Right ventricle myocardium inferior (tissue), 1 donor: Measurements from ENCODE around the gene PRRC2A. TPM values are rescaled to one million over a fixed set of nuclear protein-coding genes. Genes with fewer than 3 reads are reported as not detected.
A peak's percentile ranks its signal among the peaks of the same experiment; 100 is the strongest.

Experiments used
- ATAC-seq: fragments of 200-7000 bp; cut with Tn5 transposase; one replicate; pipeline ENCODE4 v1.9.1; 2020; ENCODE audit warnings: mild to moderate bottlenecking, moderate library complexity
- DNase-seq: peaks from one replicate; pipeline ENCODE4 v3.0.0; 2021; ENCODE audit errors: missing footprints
- intact Hi-C: fragments of 100-400 bp; cut with DNase I; formaldehyde crosslinking; loops from one replicate; pipeline ENCODE4 v1.11.0; 2022
- total RNA-seq: library from RNA; stranded (reverse); fragmentation: NEBNext Ultra II Directional; extraction: Animal tissue kit (Norgen Biotek cat#: 25700); gene quantifications from one replicate; pipeline ENCODE4 v1.2.1, GENCODE V29; 2021
- donor health status: DM: no; HTN: yes; CAD: no; lungs with severe emphysema.

The PRRC2A gene
- total RNA-seq, 1 donor from 2014 or later, result 82.7 TPM

DNA sequence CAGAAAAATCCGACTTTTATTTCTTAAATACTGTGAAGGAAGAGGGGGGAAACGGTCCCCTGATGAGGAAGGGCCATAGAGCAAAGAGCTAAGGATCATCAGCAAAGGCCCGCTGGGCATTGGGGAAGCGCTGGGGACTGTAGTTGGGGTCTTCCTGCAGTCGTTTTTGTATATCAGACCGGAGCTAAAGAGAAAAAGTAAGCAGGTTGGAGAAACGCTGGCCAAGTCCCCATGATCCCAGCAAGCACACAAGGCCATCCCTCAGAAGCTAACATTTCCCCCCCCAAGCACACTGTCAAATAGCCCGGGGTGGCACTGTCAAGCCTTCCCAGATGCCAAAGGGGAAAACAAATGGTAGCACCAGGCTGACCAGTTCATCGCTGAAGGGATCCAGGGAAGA is 18.5 kb downstream of the PRRC2A start:
- ATAC-seq, result no peak
- intact Hi-C loops, result no loop called here
- no peak for DNase-seq

DNA sequence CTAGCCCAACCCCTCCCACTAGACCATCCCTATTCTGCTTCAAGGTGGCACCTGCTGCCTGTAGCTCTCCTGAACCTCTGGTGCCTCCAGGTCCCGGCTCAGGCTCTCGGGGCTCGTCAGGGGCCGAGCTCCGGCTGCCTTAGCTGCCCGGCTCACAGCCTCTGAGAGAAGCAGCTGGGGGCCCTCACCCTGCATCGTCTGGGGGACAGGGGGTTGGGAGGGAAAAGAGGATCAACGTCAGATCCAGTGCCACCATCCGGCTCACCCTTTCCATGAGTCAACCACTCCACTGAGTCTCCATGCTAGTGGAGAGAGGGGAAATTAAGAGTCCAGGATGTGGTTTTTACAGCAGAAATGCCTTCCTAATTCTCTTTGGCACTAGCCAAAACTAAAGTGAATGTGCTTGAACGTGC is 18.9 kb downstream of the PRRC2A start:
- DNase-seq (no peak), ATAC-seq (no peak)
- intact Hi-C loops, result no loop called here

DNA sequence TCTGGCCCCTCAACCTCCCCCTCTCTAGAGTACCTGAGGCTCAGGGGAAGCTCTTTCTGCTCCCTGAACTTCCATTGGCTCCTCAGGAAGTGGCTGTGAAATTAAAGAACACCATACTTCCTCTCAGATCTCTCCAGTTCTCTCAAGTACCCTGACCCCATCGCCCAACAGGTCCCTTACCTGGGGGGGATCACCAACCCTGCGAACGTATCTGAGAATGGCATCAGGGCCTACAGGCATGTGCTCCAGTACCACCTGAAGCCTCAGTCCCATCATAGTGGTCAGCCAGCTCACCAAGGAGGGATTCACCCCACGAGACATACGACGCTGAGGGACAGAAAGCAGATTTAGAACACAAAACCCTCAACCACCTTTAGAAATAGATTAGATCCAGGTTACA is 20.1 kb downstream of the PRRC2A start:
- intact Hi-C loops, result no loop called here
- ATAC-seq, result no peak
- no peak for DNase-seq

DNA sequence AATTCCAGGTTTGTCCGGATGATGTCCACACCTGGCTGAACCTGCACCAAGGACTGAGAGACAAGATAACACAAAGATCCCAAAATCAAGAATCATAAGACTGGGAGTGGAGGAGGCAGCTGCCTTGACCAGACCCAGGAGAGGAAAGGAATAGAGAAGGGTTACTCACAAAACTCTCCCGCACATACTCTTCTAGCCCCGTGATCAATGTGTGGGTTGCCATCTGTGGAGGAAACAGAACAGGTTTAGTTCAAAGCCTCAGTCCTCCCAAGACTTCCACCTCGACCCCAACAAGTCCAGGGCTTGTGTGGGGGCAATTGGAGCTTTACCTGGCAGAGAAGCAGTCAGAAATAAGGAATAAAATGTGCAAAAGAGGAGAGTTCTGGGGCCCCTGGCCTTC is 20.9 kb downstream of the PRRC2A start:
- no peak for ATAC-seq
- intact Hi-C loops, result no loop called here

DNA sequence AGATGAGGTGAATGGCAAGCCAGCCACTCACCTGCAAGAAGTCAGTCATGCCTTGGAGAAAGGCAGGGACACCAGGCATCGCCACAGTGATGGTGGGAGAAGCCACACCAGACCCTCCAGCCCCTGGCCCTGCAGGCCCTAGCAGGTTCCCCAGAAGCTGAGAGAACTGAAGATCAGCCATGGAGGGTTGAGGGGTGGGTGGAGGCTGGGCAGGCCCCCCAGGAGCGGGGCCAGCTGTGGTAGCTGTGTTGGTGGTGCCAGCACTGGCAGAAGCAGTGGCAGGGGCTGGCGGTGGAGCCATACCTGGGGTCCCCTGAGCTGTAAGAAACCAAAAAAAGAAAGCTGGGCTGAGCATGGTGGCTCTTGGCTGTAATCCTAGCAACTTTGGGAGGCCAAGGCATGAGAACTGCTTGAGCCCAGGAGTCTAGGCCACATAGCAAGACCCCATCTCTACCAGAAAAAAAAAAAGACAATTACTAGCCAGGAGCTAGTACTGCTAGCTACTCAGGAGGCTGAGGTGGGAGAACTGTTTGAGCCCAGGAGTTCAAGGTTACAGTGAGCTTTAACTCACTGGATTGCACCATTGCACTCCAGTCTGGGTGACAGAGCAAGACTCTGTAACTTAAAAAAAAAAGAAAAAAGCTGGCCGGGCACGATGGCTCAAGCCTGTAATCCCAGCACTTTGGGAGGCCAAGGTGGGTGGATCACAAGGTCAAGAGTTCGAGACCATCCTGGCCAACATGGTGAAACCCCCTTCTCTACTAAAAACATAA is 22.5 kb downstream of the PRRC2A start:
- ATAC-seq, result no peak
- intact Hi-C loops, result no loop called here

More for the DNA sequence above, 20.9 kb downstream of the PRRC2A start:
- no peak for DNase-seq

DNA sequence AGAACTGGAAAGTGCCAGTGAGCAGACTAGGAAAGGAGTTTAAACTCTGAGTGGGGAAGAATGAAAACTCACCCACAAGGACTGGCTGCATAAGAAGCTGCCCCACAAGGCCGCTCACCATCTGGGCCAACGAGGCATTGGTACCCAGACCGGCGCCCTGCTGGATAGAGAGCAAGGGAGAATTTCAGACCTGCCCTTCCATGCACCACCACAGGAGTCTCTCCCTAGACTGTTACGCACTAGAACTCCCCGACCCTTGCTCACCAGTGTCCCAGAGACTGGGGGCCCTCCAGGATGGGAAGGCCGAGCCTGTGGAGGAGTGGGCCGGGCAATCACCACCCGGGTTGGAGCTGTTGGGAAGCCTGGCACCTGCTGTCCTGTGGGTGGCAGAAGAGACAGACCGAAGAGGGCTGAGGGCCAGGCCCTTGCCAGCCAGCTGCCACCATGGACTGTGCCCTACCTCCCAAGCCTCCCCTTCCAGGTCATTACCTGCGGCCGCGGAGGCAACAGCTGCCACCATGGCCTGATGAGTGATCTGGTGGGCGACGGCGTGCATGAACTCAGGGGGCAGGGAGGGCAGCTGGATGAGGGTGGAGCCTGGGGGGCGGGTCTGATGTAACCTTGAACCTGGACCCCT is 23.4 kb downstream of the PRRC2A start:
- intact Hi-C loops, result no loop called here
- ATAC-seq (peak; percentile 9), DNase-seq (no peak)

More for the DNA sequence above, 22.5 kb downstream of the PRRC2A start:
- no peak for DNase-seq

DNA sequence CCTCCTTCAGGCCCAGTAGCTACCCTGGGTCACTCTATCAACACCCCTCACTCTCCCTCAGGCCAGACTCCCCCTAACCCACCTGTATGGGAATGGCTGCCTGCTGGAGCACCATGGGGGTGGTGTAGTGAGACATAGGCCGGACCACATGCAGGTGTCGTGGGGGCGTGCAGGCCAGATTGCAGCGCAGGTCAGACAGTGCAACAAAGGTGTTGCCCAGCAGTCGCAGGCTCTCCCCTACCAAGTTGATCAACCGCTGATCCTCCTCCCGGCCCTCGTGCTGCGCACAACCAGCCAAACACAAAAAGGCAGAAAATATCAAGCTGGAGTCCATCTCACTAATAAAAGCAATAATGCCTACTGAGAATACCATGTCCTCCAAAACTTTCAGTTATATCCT is 24.8 kb downstream of the PRRC2A start:
- ATAC-seq, result no peak
- no peak for DNase-seq
- intact Hi-C loops, result no loop called here

DNA sequence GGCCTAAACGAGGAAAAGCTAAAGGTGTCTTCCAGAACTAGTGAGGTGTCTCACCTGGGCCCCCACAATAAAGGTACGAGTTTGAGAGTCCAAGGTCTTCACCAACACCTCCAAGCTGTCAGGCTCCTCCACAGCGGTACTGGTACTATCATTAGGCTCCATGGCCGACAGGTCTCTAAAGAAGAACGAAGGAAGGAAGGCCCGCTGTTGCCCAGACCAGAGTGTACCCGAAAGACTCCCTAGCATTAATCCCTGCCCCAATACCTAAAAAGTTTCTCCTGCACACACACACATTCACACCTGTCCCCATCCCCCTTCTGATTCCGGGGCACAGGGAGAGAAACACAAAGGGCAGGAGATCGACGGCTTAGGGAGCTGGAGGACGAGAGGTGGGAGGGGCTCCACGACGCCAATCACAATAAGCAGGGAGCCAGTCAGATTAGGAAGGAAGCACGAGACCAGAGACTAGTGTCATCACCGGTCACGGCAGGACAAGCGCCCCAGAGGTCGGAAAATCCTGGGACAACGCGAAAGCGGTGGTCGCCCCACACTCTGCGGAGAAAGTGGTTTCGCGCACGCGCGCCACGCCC is 31.2 kb downstream of the PRRC2A start:
- no peak for DNase-seq
- ATAC-seq, result peak; percentile 67
- intact Hi-C loops, result loop anchor here (1.0 kb wide), 2 partner anchors 14 to 31 kb away; partner anchors contain the start of gene PRRC2A

DNA sequence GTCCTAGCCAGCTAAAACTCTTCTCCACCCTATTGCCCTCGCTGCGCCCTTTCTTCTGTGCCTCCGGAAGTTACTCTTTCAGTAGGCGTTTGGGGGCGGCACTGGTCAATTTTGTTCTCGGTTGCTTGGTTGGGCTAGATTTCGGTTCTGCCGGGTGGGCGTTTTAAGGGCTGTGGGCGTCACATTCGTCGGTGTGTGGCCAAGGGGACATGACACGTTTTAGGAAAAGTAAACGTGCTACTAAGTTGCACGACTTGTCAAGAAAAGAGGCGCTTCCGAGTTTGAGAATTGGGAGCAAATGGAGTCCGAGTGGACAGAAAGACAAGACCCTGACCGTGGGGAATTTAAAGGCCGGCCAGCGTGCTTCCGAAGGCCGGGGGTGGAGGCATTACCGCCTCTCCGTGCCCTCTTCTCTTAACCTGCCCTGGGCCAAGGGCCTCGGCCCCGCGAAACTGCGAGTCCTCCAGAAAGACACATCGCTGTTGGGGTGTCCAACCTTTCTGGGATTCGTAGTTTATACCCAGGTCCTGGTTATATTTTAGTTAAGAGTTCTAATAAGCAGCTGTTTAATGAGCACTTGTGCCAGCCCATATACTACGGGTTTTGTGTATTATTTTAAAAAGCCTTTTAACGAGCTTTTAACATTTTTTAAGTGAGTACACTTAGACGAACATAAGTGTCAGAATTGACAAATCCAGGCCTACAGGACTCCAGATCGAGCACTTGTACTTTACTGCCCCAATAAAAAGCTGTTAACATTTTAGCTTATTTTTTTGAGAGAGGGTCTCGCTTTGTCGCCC is 32.6 kb downstream of the PRRC2A start:
- intact Hi-C loops, result loop anchor here (1.0 kb wide), 2 partner anchors 12 to 33 kb away; partner anchors contain the start of gene PRRC2A
- DNase-seq (peak; percentile 90), ATAC-seq (peak; percentile 86)

DNA sequence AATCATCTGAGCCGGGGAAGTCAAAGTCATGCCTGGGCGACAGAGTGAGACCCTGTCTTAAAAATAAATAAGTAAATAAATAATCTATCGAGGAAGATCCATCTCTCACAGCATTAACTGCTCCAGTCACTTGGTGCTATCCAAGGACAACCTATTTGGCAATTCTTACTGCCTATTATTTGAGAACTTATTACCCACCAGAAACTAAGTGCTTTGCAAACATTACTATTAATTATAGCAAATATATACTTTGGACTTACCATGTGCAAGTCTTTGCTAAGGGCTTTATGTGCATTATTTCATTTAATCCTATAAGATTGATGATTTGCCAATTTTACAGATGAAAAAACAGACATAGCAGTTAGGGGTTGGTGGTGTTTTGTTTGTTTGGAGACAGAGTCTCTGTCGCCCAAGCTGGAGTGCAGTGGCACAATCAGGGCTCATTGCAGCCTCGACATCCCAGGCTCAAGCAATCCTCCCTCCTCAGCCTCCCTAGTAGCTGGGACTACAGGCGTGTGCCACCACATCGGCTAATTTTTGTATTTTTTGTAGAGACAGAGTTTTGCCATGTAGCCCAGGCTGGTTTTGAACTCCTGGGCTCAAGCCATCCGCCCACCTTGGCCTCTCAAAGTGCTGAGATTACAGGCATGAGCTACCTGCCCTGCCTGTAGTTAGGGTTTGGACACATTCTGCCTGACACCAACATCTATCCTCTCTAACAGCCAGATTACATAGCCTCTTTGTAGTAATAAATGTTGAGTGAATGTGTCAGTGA is 34.2 kb downstream of the PRRC2A start:
- intact Hi-C loops, result no loop called here
- no peak for DNase-seq
- no peak for ATAC-seq

DNA sequence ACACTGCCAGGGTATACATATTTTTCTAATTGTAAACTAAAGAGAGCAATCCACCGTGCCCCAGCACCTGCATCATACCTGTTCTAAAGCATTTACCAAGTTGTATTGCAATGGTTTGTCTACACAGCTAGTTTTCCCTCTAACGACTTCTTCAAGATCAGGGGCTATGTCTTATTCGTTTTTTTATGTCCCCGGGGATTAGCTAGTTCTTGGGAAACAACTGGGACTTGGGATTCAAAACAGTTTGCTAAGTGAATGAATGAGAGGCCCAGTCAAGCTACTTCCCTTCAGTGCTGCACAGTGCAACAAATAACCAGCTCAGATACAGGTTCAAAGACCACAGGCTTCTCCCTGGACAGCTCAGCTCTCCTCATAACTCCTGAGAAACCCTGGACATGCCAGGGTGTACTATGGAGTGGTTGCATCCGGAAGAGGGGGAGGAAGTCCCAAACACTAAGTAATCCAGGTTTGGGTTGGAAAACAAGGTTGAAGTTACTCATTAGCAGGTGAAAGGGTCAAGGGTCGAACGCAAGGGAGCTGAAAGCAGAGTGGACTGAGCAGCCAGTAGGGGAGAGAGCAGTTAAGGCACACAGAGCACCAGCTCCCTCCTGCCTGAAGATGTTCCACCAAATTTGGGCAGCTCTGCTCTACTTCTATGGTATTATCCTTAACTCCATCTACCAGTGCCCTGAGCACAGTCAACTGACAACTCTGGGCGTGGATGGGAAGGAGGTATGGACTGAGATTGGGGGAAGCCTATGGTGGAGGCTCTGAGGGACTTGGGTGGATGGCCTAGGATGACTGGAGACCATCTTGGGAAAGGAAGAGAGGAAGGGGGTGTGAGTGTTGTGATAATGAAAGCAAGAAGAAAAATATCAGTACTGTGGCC is 35.1 kb downstream of the PRRC2A start, which contains the start of gene APOM:
TSS of gene APOM (plus strand) at position 546 of the 889 bp plus-strand sequence. CDS start at position 619, 73 bp downstream.
- no peak for ATAC-seq
- intact Hi-C loops, result no loop called here

DNA sequence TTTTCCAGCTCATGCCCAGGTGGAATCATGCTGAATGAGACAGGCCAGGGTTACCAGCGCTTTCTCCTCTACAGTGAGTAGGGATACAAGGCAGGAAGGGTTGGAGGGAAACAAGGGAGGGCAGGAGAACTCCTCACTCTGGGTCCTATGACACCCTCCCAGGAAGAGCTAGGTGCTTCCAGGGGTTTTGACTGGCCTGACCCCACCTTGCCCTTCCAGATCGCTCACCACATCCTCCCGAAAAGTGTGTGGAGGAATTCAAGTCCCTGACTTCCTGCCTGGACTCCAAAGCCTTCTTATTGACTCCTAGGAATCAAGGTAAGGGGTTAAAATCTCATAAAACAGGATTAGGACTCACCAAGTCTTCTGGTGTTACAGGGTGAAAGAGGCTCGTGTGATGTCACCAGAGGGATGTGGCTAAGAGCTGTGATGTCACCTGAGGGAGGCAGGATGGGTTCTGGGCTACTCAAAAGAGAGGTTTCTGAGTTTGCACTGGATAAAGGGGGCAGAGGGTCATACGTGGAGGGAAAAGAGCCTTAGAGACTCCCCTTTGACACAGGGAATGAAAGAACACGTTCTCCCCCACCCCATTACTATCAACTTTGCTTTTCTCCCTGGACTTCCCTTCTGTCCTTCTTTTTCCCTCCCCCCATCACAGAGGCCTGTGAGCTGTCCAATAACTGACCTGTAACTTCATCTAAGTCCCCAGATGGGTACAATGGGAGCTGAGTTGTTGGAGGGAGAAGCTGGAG is 37.1 kb downstream of the PRRC2A start:
- ATAC-seq, result no peak
- intact Hi-C loops, result no loop called here
- DNase-seq, result no peak

More for the DNA sequence above, 35.1 kb downstream of the PRRC2A start, which contains the start of gene APOM:
- DNase-seq, result no peak

DNA sequence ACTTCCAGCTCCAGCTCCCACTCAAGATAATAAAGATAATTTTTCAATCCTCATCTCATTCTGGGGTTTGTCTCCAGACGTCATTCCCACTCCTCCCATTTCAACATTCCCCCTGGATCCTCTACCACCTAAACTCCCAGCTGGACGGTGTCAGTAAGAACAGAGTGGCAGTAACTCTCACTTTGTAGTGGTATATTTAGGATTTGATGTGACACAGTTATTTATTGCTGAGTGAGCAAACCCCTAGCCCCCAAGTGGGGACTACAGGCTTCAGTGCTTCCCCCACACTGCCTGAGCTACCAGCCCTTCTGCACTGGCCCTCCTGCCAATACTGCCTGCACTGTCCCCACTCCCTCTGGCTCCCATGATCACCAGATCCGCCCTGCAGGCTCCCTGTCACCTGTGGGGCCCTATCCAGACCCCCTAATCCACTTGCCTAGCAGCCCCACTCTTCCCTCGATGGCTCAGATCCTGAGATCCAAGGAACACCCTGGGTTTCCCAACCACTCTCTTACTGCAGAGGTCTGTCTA is 37.7 kb downstream of the PRRC2A start:
- DNase-seq (no peak), ATAC-seq (no peak)
- intact Hi-C loops, result no loop called here

DNA sequence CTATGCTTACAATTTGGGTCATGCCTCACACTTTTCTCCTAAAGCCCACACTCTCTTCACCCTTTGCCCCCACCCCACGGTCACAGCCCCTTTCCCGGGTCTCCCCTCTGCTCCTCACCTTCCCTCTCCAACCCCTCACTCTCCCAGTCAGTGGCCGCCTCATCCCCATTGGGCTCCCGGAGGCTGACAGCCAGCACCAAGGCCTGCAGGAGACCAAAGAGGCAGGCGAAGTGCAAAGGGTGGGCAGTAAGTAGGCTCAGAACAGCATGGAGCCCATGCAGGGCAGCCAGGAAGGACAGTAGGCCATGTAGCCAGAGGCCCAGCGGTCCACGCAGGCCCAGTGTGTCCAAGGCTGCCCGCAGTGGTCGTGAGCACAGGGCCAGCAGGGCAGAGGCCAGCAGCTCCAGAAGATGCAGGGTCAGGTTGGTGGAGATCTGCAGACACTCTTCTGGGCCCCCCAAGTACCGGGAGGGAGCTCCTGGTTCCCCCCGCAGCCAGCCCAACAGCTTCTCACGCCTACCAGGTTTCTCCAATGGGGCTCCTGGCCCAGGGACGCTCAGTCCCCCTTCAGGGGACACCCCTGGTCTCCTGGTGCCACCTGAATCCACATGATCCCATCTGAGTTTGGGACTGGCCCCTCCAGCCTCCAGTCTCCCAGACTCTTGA is 38.6 kb downstream of the PRRC2A start:
- no peak for ATAC-seq

DNA sequence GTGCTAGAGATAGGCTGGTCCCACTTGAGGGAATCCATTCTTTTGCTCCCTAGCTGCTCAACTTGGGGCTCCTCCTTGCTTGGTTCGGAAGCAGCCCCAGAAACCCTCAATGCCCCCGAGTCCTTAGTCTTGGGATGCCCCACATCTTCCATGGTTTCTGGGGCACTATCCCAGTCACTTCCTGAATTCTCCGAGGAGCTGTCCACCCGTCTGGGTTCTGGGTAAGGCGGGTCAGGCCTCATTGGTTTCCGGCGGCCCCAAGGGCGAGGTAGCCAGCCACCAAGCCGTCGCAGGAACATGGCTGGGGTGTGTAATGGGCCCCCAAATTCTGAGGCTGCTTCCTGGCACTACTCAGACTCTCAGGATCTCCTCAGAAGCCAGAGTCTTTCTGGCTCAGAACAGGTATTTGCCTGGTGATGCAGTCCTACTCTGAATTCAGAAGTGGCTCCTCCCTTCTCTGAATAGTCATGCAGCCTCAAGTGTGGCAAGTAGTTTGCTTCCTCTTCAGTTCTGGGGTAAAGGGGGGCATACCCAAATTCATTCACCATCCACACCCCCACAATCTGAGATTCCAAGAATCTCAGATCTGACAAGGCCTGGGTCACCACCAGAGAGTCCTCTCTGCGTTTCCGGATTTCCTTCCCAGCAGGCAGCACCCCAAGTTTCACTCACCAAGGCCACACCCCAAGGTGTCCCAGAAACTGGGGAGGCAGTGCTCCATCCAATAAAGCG is 39.3 kb downstream of the PRRC2A start:
- no peak for DNase-seq
- ATAC-seq, result no peak
- intact Hi-C loops, result loop anchor here (5.0 to 10.0 kb wide), 2 partner anchors 297 to 515 kb away; partner anchors contain the start of genes AGPAT1, NELFE, RNF5 and SKIC2

More for the DNA sequence above, 38.6 kb downstream of the PRRC2A start:
- no peak for DNase-seq
- intact Hi-C loops, result no loop called here
